Thyroid gland (tissue), 4 donors: Measurements from ENCODE around the gene SCFD2.

ENCODE experiments used
- CTCF ChIP-seq, 6 experiments: fragments of 200-600 bp in 3 of 6; fragments of 450-650 bp in 3 of 6; sonication (generic) in 3 of 6; IDR thresholded peaks; one replicate each; pipeline ENCODE4 v1.5.1; 2016 to 2019; ENCODE audit warnings: antibody characterized with exemption in 6 of 6, mild to moderate bottlenecking in 2 of 6, inconsistent platforms in 1 of 6, moderate library complexity in 1 of 6
- POLR2A ChIP-seq, 2 donors: fragments of 450-650 bp; IDR thresholded peaks; one replicate each; pipeline ENCODE4 v1.6.1; 2017; ENCODE audit warnings: antibody characterized with exemption in 2 of 2, mild to moderate bottlenecking in 2 of 2, moderate library complexity in 1 of 2

DNA sequence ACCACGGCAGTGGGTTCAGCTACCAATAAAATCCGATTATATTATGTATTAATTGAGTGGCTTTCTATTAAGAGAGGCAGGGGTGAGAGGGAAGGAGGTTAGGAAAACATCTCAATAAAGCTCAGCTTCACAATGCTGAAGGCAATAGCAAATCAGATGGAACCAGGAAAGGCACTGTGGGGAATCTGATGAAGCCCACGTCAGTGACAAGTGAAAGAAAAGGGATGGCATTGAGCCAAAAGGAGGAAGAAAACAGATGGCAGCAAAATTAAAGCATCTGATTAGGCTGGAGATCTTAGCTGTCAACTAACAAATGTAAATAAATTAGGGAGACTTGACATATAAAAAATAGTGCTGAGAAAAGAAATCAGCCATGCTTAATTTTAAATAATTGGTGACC is 322.8 kb downstream of the SCFD2 start:
- TF ChIP-seq CTCF (IDR thresholded peaks at IDR 0.05) (no peak), POLR2A (IDR thresholded peaks at IDR 0.05) (no peak)
